Measurements from ENCODE around the gene SMC1B. TPM values are rescaled to one million over a fixed set of nuclear protein-coding genes. Genes with fewer than 3 reads are reported as not detected.

Gene SMC1B
- total and polyA plus RNA-seq, 4 donors = 0.02 to 0.05 TPM; not detected in 2

- no peak for TF ChIP-seq RAD21 (IDR thresholded peaks at IDR 0.05)
- no peak for TF ChIP-seq HNF4G (IDR thresholded peaks at IDR 0.05)
- TF ChIP-seq SP1 (IDR thresholded peaks at IDR 0.05) = no peak
- TF ChIP-seq, protein P1, sequence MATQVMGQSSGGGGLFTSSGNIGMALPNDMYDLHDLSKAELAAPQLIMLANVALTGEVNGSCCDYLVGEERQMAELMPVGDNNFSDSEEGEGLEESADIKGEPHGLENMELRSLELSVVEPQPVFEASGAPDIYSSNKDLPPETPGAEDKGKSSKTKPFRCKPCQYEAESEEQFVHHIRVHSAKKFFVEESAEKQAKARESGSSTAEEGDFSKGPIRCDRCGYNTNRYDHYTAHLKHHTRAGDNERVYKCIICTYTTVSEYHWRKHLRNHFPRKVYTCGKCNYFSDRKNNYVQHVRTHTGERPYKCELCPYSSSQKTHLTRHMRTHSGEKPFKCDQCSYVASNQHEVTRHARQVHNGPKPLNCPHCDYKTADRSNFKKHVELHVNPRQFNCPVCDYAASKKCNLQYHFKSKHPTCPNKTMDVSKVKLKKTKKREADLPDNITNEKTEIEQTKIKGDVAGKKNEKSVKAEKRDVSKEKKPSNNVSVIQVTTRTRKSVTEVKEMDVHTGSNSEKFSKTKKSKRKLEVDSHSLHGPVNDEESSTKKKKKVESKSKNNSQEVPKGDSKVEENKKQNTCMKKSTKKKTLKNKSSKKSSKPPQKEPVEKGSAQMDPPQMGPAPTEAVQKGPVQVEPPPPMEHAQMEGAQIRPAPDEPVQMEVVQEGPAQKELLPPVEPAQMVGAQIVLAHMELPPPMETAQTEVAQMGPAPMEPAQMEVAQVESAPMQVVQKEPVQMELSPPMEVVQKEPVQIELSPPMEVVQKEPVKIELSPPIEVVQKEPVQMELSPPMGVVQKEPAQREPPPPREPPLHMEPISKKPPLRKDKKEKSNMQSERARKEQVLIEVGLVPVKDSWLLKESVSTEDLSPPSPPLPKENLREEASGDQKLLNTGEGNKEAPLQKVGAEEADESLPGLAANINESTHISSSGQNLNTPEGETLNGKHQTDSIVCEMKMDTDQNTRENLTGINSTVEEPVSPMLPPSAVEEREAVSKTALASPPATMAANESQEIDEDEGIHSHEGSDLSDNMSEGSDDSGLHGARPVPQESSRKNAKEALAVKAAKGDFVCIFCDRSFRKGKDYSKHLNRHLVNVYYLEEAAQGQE (IDR thresholded peaks at IDR 0.05) = no peak
- no peak for TF ChIP-seq RXRA (IDR thresholded peaks at IDR 0.05)
- TF ChIP-seq EGR1 (IDR thresholded peaks at IDR 0.05; ENCODE audit: low read depth in 2 of 2) = no peak
- no peak for TF ChIP-seq HNF4A (conservative IDR thresholded peaks at IDR 0.05)
- TF ChIP-seq, protein P2, sequence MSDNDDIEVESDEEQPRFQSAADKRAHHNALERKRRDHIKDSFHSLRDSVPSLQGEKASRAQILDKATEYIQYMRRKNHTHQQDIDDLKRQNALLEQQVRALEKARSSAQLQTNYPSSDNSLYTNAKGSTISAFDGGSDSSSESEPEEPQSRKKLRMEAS (IDR thresholded peaks at IDR 0.05) = no peak
- no peak for TF ChIP-seq JUND (IDR thresholded peaks at IDR 0.05)
- TF ChIP-seq, protein P3, sequence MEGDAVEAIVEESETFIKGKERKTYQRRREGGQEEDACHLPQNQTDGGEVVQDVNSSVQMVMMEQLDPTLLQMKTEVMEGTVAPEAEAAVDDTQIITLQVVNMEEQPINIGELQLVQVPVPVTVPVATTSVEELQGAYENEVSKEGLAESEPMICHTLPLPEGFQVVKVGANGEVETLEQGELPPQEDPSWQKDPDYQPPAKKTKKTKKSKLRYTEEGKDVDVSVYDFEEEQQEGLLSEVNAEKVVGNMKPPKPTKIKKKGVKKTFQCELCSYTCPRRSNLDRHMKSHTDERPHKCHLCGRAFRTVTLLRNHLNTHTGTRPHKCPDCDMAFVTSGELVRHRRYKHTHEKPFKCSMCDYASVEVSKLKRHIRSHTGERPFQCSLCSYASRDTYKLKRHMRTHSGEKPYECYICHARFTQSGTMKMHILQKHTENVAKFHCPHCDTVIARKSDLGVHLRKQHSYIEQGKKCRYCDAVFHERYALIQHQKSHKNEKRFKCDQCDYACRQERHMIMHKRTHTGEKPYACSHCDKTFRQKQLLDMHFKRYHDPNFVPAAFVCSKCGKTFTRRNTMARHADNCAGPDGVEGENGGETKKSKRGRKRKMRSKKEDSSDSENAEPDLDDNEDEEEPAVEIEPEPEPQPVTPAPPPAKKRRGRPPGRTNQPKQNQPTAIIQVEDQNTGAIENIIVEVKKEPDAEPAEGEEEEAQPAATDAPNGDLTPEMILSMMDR (IDR thresholded peaks at IDR 0.05; ENCODE audit: low read depth, low read length, missing input control) = no peak
- no peak for TF ChIP-seq NR2F2 (IDR thresholded peaks at IDR 0.05)
- no peak for TF ChIP-seq FOXA1 (IDR thresholded peaks at IDR 0.05)
- TF ChIP-seq ATF3 (IDR thresholded peaks at IDR 0.05) = no peak
- TF ChIP-seq FOXA2 (IDR thresholded peaks at IDR 0.05) = no peak
- no peak for TF ChIP-seq GABPA (IDR thresholded peaks at IDR 0.05 in 1 of 2, conservative IDR thresholded peaks at IDR 0.05 in 1 of 2)
- no peak for TF ChIP-seq TAF1 (conservative IDR thresholded peaks at IDR 0.05)
- H3K36me3 ChIP-seq (ENCODE audit: control insufficient read depth in 4 of 4, insufficient read depth in 3 of 4, low read depth in 1 of 4, low read length in 3 of 4) = no peaks in the 10 kb centered on the region
- no peak overlapping the region for H3K4me3 ChIP-seq (ENCODE audit: low read depth in 1 of 3, low read length in 3 of 3)
- WGBS = 90% methylated on average over 14 of the region's 14 CpGs
- no peaks in the 10 kb centered on the region for H3K4me1 ChIP-seq (ENCODE audit: control insufficient read depth in 4 of 4, insufficient read depth in 4 of 4, low read length in 3 of 4)
- H3K27me3 ChIP-seq (ENCODE audit: control insufficient read depth in 4 of 4, insufficient read depth in 4 of 4, low read length in 3 of 4) = no peaks in the 10 kb centered on the region
- H3K9me3 ChIP-seq (ENCODE audit: control insufficient read depth in 4 of 4, low read length in 3 of 4) = no peaks in the 10 kb centered on the region
- no peak overlapping the region for H3K27ac ChIP-seq (ENCODE audit: low read depth in 1 of 2, low read length in 2 of 2)
- no peak for DNase-seq (ENCODE audit: low spot score)
- no peak overlapping the region for H3K9ac ChIP-seq (ENCODE audit: low read depth in 1 of 2, low read length in 2 of 2)
Observed at GRCh38 chr22:45424241-45424731, 10.9 kb upstream of the SMC1B start.

GRCh38 chr22:45423524-45423923 is 10.1 kb upstream of the SMC1B start:
- TF ChIP-seq EGR1 (IDR thresholded peaks at IDR 0.05; ENCODE audit: low read depth in 2 of 2) = no peak
- TF ChIP-seq HNF4G (IDR thresholded peaks at IDR 0.05) = no peak
- TF ChIP-seq, protein P2 (IDR thresholded peaks at IDR 0.05) = no peak
- TF ChIP-seq, protein P1 (IDR thresholded peaks at IDR 0.05) = no peak
- no peak for TF ChIP-seq FOXA2 (IDR thresholded peaks at IDR 0.05)
- TF ChIP-seq RXRA (IDR thresholded peaks at IDR 0.05) = no peak
- no peak for TF ChIP-seq HNF4A (conservative IDR thresholded peaks at IDR 0.05)
- no peak for TF ChIP-seq ATF3 (IDR thresholded peaks at IDR 0.05)
- no peak for TF ChIP-seq YY1 (IDR thresholded peaks at IDR 0.05)
- TF ChIP-seq, protein P4, sequence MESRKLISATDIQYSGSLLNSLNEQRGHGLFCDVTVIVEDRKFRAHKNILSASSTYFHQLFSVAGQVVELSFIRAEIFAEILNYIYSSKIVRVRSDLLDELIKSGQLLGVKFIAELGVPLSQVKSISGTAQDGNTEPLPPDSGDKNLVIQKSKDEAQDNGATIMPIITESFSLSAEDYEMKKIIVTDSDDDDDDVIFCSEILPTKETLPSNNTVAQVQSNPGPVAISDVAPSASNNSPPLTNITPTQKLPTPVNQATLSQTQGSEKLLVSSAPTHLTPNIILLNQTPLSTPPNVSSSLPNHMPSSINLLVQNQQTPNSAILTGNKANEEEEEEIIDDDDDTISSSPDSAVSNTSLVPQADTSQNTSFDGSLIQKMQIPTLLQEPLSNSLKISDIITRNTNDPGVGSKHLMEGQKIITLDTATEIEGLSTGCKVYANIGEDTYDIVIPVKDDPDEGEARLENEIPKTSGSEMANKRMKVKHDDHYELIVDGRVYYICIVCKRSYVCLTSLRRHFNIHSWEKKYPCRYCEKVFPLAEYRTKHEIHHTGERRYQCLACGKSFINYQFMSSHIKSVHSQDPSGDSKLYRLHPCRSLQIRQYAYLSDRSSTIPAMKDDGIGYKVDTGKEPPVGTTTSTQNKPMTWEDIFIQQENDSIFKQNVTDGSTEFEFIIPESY (IDR thresholded peaks at IDR 0.05) = no peak
- no peak for TF ChIP-seq SP1 (IDR thresholded peaks at IDR 0.05)
- TF ChIP-seq JUND (IDR thresholded peaks at IDR 0.05) = no peak
- Histone ChIP-seq H3K4me1 (ENCODE audit: control insufficient read depth in 4 of 4, insufficient read depth in 4 of 4, low read length in 3 of 4) (no peaks in the 10 kb centered on the region), H3K27ac (ENCODE audit: low read depth in 1 of 2, low read length in 2 of 2) (no peak overlapping the region), H3K4me3 (ENCODE audit: low read depth in 1 of 3, low read length in 3 of 3) (no peak overlapping the region), H3K9me3 (ENCODE audit: control insufficient read depth in 4 of 4, low read length in 3 of 4) (no peaks in the 10 kb centered on the region), H3K9ac (ENCODE audit: low read depth in 1 of 2, low read length in 2 of 2) (no peak overlapping the region), H3K36me3 (ENCODE audit: control insufficient read depth in 4 of 4, insufficient read depth in 3 of 4, low read depth in 1 of 4, low read length in 3 of 4) (no peaks in the 10 kb centered on the region), H3K27me3 (ENCODE audit: control insufficient read depth in 4 of 4, insufficient read depth in 4 of 4, low read length in 3 of 4) (no peaks in the 10 kb centered on the region)
- no peak for DNase-seq (ENCODE audit: low spot score)
- 84% methylated on average over 4 of the region's 4 CpGs for WGBS
